PC-3 (cell line): Measurements from ENCODE around the gene KCNQ1. TPM values are rescaled to one million over a fixed set of nuclear protein-coding genes. Genes with fewer than 3 reads are reported as not detected.

Source experiments
- ATAC-seq: fragments of 200-7000 bp; cut with Tn5 transposase; 2 replicates; pipeline ENCODE4 v1.9.1; 2020; ENCODE audit warnings: mild to moderate bottlenecking, moderate library complexity
- BruUV-seq: library from RNA; stranded (reverse); fragments of 400-500 nt; replicated peaks from 2 replicates; lab custom pipeline; 2021; lab: Mats Ljungman, UMichigan
- CTCF ChIA-PET: fragments of 300-600 bp; sonication (Branson Sonifier 250); formaldehyde crosslinking; loops from one replicate; lab custom pipeline; 2022; ENCODE audit warnings: antibody characterized with exemption; lab: Charles Lee
- POLR2A ChIA-PET: fragments of 300-600 bp; sonication (Branson Sonifier 250); formaldehyde crosslinking; loops from one replicate; lab custom pipeline; 2022; ENCODE audit warnings: antibody characterized with exemption; ENCODE audit not compliant: unreplicated experiment; lab: Charles Lee
- DNase-seq: peaks from one replicate; pipeline ENCODE4 v3.0.0-alpha.2; 2015
- H2AFZ ChIP-seq: fragments of 300-600 bp; sonication (generic); 2 replicates; pipeline ENCODE4 v1.6.0; 2016; ENCODE audit warnings: antibody characterized with exemption, low read length
- H3F3A ChIP-seq: fragments of 300-600 bp; sonication (generic); one replicate; pipeline ENCODE4 v1.6.0; 2017; ENCODE audit warnings: antibody characterized with exemption, low read length, control low read depth, mild to moderate bottlenecking; ENCODE audit not compliant: unreplicated experiment
- H3K27ac ChIP-seq: fragments of 300-600 bp; sonication (generic); 2 replicates; pipeline ENCODE4 v1.5.1; 2016; ENCODE audit warnings: mild to moderate bottlenecking, low read length
- H3K27me3 ChIP-seq: fragments of 300-600 bp; sonication (generic); 2 replicates; pipeline ENCODE4 v1.6.1; 2016; ENCODE audit warnings: low read length, mixed read lengths
- H3K36me3 ChIP-seq: fragments of 300-600 bp; sonication (generic); 2 replicates; pipeline ENCODE4 v1.6.1; 2016; ENCODE audit warnings: low read depth, mixed run types, low read length, mixed read lengths
- H3K4me1 ChIP-seq: fragments of 300-600 bp; sonication (generic); 2 replicates; pipeline ENCODE4 v1.5.1; 2016; ENCODE audit warnings: low read length; ENCODE audit not compliant: insufficient read depth
- H3K4me2 ChIP-seq: fragments of 300-600 bp; sonication (generic); 2 replicates; pipeline ENCODE4 v1.6.0; 2016; ENCODE audit warnings: low read length
- H3K4me3 ChIP-seq: fragments of 300-600 bp; sonication (generic); 2 replicates; pipeline ENCODE4 v1.5.1; 2016; ENCODE audit warnings: mild to moderate bottlenecking, low read length, mixed read lengths
- H3K79me2 ChIP-seq: fragments of 300-600 bp; sonication (generic); 2 replicates; pipeline ENCODE4 v1.6.1; 2017; ENCODE audit warnings: low read length, mixed read lengths
- H3K9ac ChIP-seq: fragments of 300-600 bp; sonication (generic); 2 replicates; pipeline ENCODE4 v1.6.0; 2016; ENCODE audit warnings: mild to moderate bottlenecking, low read length
- H3K9me2 ChIP-seq: fragments of 300-600 bp; sonication (generic); replicated peaks from 2 replicates; pipeline ENCODE4 v1.6.1; 2016; ENCODE audit warnings: mixed run types, low read length, mixed read lengths
- H3K9me3 ChIP-seq: fragments of 300-600 bp; sonication (generic); 2 replicates; pipeline ENCODE4 v1.6.1; 2016; ENCODE audit warnings: low read length, mixed read lengths
- H4K20me1 ChIP-seq: fragments of 300-600 bp; sonication (generic); 2 replicates; pipeline ENCODE4 v1.6.1; 2016; ENCODE audit warnings: low read length, mixed read lengths
- EZH2 ChIP-seq: fragments of 300-600 bp; sonication (generic); IDR thresholded peaks from one replicate; pipeline ENCODE4 v1.6.1; 2017; ENCODE audit warnings: antibody characterized with exemption, mild to moderate bottlenecking, low read length; ENCODE audit not compliant: unreplicated experiment
- EZH2phosphoT487 ChIP-seq: fragments of 300-600 bp; sonication (generic); IDR thresholded peaks from 2 replicates; pipeline ENCODE4 v1.6.1; 2018; ENCODE audit warnings: mild to moderate bottlenecking, antibody characterized with exemption, low read length, borderline replicate concordance
- intact Hi-C: fragments of 100-400 bp; cut with micrococcal nuclease; formaldehyde crosslinking; loops from 2 replicates; pipeline ENCODE4 v1.9.0; 2023
- total RNA-seq: library from RNA; depleted of rRNA; stranded (reverse); fragments of >200 nt; gene quantifications from 2 replicates; pipeline ENCODE4 v1.2.3, GENCODE V29; 2014
- TF ChIP-seq, protein P1 (sequence below): fragments of 300-600 bp; sonication (generic); conservative IDR thresholded peaks from 2 replicates; pipeline ENCODE4 v1.5.1; 2017; ENCODE audit warnings: antibody characterized with exemption, low read depth, mild to moderate bottlenecking, low read length

The KCNQ1 gene
- total RNA-seq, 1 experiment from 2014 or later, result 0.40 TPM

GRCh38 chr11:2440646-2441045 is 4.2 kb upstream of the KCNQ1 start:
- Histone ChIP-seq H2AFZ (no peak overlapping the region), H3K27ac (no peak overlapping the region), H3K9me2 (no peaks in the 10 kb centered on the region), H3K36me3 (no peaks in the 10 kb centered on the region), H3K4me1 (no peaks in the 10 kb centered on the region), H3K9me3 (no peaks in the 10 kb centered on the region), H3K79me2 (no peaks in the 10 kb centered on the region), H3K27me3 (peaks cover 4% of the 10 kb centered on the region; the same call in 1 of the 2 replicates), H3F3A (no peaks in the 10 kb centered on the region), H3K4me3 (no peak overlapping the region), H3K9ac (no peak overlapping the region), H3K4me2 (no peak overlapping the region), H4K20me1 (no peaks in the 10 kb centered on the region)
- CTCF ChIA-PET, result no interaction called here
- DNase-seq (no peak), ATAC-seq (no peak)
- TF ChIP-seq EZH2 (no peak), EZH2phosphoT487 (no peak)
- TF ChIP-seq, protein P1, sequence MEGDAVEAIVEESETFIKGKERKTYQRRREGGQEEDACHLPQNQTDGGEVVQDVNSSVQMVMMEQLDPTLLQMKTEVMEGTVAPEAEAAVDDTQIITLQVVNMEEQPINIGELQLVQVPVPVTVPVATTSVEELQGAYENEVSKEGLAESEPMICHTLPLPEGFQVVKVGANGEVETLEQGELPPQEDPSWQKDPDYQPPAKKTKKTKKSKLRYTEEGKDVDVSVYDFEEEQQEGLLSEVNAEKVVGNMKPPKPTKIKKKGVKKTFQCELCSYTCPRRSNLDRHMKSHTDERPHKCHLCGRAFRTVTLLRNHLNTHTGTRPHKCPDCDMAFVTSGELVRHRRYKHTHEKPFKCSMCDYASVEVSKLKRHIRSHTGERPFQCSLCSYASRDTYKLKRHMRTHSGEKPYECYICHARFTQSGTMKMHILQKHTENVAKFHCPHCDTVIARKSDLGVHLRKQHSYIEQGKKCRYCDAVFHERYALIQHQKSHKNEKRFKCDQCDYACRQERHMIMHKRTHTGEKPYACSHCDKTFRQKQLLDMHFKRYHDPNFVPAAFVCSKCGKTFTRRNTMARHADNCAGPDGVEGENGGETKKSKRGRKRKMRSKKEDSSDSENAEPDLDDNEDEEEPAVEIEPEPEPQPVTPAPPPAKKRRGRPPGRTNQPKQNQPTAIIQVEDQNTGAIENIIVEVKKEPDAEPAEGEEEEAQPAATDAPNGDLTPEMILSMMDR, result no peak
- BruUV-seq, result no TSS peak
- intact Hi-C loops, result no loop called here
- POLR2A ChIA-PET, result no interaction called here

GRCh38 chr11:2441171-2441570 is 3.6 kb upstream of the KCNQ1 start:
- CTCF ChIA-PET, result interaction anchor here (0.7 kb wide), 1 partner anchor 22 kb away, joined by 3 read pairs; no protein-coding TSS in a partner anchor
- no peak for ATAC-seq
- no peak overlapping the region for H3K4me3 ChIP-seq
- H3K9me2 ChIP-seq, result no peaks in the 10 kb centered on the region
- no peak overlapping the region for H3K27ac ChIP-seq
- no peaks in the 10 kb centered on the region for H3F3A ChIP-seq
- no peaks in the 10 kb centered on the region for H4K20me1 ChIP-seq
- no TSS peak for BruUV-seq
- H3K9me3 ChIP-seq, result no peaks in the 10 kb centered on the region
- DNase-seq, result no peak
- no peaks in the 10 kb centered on the region for H3K4me1 ChIP-seq
- H2AFZ ChIP-seq, result no peak overlapping the region
- TF ChIP-seq, protein P1, result no peak
- no peak overlapping the region for H3K9ac ChIP-seq
- peaks cover 7% of the 10 kb centered on the region; the same call in 1 of the 2 replicates for H3K27me3 ChIP-seq
- H3K4me2 ChIP-seq, result no peak overlapping the region
- H3K79me2 ChIP-seq, result no peaks in the 10 kb centered on the region
- POLR2A ChIA-PET, result no interaction called here
- no peaks in the 10 kb centered on the region for H3K36me3 ChIP-seq
- intact Hi-C loops, result no loop called here

- Histone ChIP-seq H3K4me1 (no peaks in the 10 kb centered on the region), H3K9me2 (no peaks in the 10 kb centered on the region), H3K4me2 (no peak overlapping the region), H3K9ac (no peak overlapping the region), H3K27ac (no peak overlapping the region), H4K20me1 (no peaks in the 10 kb centered on the region), H2AFZ (no peak overlapping the region), H3K79me2 (no peaks in the 10 kb centered on the region), H3F3A (no peaks in the 10 kb centered on the region), H3K27me3 (peaks cover 7% of the 10 kb centered on the region; the same call in 1 of the 2 replicates), H3K9me3 (no peaks in the 10 kb centered on the region), H3K4me3 (no peak overlapping the region), H3K36me3 (no peaks in the 10 kb centered on the region)
- ChIA-PET POLR2A (no interaction called here), CTCF (no interaction called here)
- BruUV-seq, result no TSS peak
- intact Hi-C loops, result no loop called here
- DNase-seq (no peak), ATAC-seq (no peak)
- TF ChIP-seq EZH2phosphoT487 (no peak), EZH2 (no peak)
- TF ChIP-seq, protein P1, result no peak
Measured at GRCh38 chr11:2442589-2442988, 2.2 kb upstream of the KCNQ1 start.
